22Rv1 (cell line): ENCODE results near the gene UBR4.

Source experiments
- CTCF ChIP-seq: fragments of 450-650 bp; IDR thresholded peaks from 2 replicates; pipeline ENCODE4 v1.5.1; 2017; ENCODE audit warnings: mild to moderate bottlenecking
- ZFX ChIP-seq: fragments of 450-650 bp; IDR thresholded peaks from 2 replicates; pipeline ENCODE4 v1.6.1; 2017; ENCODE audit warnings: antibody characterized with exemption, borderline replicate concordance

- TF ChIP-seq CTCF (no peak), ZFX (no peak)
Observed at GRCh38 chr1:19205403-19205802, 4.7 kb downstream of the UBR4 start.
